Neural cell (in vitro differentiated cells): Measurements from ENCODE around the gene NHS. TPM values are rescaled to one million over a fixed set of nuclear protein-coding genes. Genes with fewer than 3 reads are reported as not detected.

Source experiments
- H2AFZ ChIP-seq: fragments of 200-600, 300-800 bp; sonication (generic), shearing (Covaris generic); 2 replicates; pipeline ENCODE4 v1.6.0; 2014; ENCODE audit warnings: low read depth, mild to moderate bottlenecking, antibody characterized with exemption, low read length, moderate library complexity
- H3F3A ChIP-seq: fragments of 200-600 bp; shearing (Covaris generic); 2 replicates; pipeline ENCODE4 v1.6.1; 2016; ENCODE audit warnings: mild to moderate bottlenecking, moderate library complexity, mixed read lengths, antibody characterized with exemption, low read length; ENCODE audit not compliant: insufficient read depth, poor library complexity, severe bottlenecking
- H3K27ac ChIP-seq: fragments of 200-600, 300-800 bp; sonication (generic), shearing (Covaris generic); 2 replicates; pipeline ENCODE4 v1.5.1; 2014; ENCODE audit warnings: mild to moderate bottlenecking, low read length, moderate library complexity
- H3K27me3 ChIP-seq: fragments of 300-800, 200-600 bp; sonication (generic), shearing (Covaris generic); 2 replicates; pipeline ENCODE4 v1.6.0; 2014; ENCODE audit warnings: mild to moderate bottlenecking, low read depth, low read length, moderate library complexity; ENCODE audit not compliant: insufficient read depth
- H3K36me3 ChIP-seq: fragments of 300-800, 200-600 bp; sonication (generic), shearing (Covaris generic); 2 replicates; pipeline ENCODE4 v1.5.1; 2014; ENCODE audit warnings: mild to moderate bottlenecking, antibody characterized with exemption, low read length, moderate library complexity; ENCODE audit not compliant: insufficient read depth
- H3K4me2 ChIP-seq: fragments of 300-800, 200-600 bp; sonication (generic), shearing (Covaris generic); 2 replicates; pipeline ENCODE4 v1.6.0; 2014; ENCODE audit warnings: mild to moderate bottlenecking, low read length
- H3K4me3 ChIP-seq: fragments of 300-800, 200-600 bp; sonication (generic), shearing (Covaris generic); 2 replicates; pipeline ENCODE4 v1.5.1; 2014; ENCODE audit warnings: mild to moderate bottlenecking, low read length, moderate library complexity
- H3K79me2 ChIP-seq: fragments of 200-600 bp; shearing (Covaris generic); replicated peaks from 2 replicates; pipeline ENCODE4 v1.6.0; 2014; ENCODE audit warnings: mild to moderate bottlenecking, low read length, moderate library complexity; ENCODE audit not compliant: insufficient read depth
- H3K9ac ChIP-seq: fragments of 300-800, 200-600 bp; sonication (generic), shearing (Covaris generic); 2 replicates; pipeline ENCODE4 v1.6.1; 2016; ENCODE audit warnings: mild to moderate bottlenecking, low read length, mixed read lengths
- H3K9me2 ChIP-seq: fragments of 200-600 bp; shearing (Covaris generic); 2 replicates; pipeline ENCODE4 v1.6.1; 2016; ENCODE audit warnings: mild to moderate bottlenecking, low read length, mixed read lengths; ENCODE audit not compliant: insufficient read depth
- H3K9me3 ChIP-seq: fragments of 200-600, 300-800 bp; sonication (generic), shearing (Covaris generic); 2 replicates; pipeline ENCODE4 v1.6.1; 2016; ENCODE audit warnings: mild to moderate bottlenecking, mixed run types, low read length, moderate library complexity, mixed read lengths
- H4K20me1 ChIP-seq: fragments of 200-600 bp; shearing (Covaris generic); 2 replicates; pipeline ENCODE4 v1.6.1; 2016; ENCODE audit warnings: mild to moderate bottlenecking, mixed run types; ENCODE audit not compliant: insufficient read depth
- EP300 ChIP-seq: fragments of 450-650 bp; conservative IDR thresholded peaks from 2 replicates; pipeline ENCODE4 v1.6.1; 2014; ENCODE audit warnings: antibody characterized with exemption, mild to moderate bottlenecking, moderate library complexity; ENCODE audit not compliant: poor library complexity, severe bottlenecking
- EZH2 ChIP-seq: fragments of 200-600, 300-800 bp; shearing (Covaris generic), sonication (generic); IDR thresholded peaks from 2 replicates; pipeline ENCODE4 v1.6.1; 2014; ENCODE audit warnings: antibody characterized with exemption, low read length, borderline replicate concordance, mild to moderate bottlenecking; ENCODE audit not compliant: insufficient read depth, poor library complexity, severe bottlenecking
- MXI1 ChIP-seq: fragments of 450-650 bp; conservative IDR thresholded peaks from 2 replicates; pipeline ENCODE4 v1.6.1; 2014; ENCODE audit warnings: antibody characterized with exemption, mild to moderate bottlenecking; ENCODE audit not compliant: poor library complexity, severe bottlenecking
- POLR2AphosphoS5 ChIP-seq: IDR thresholded peaks from 2 replicates; pipeline ENCODE4 v1.6.1; 2012
- RAD21 ChIP-seq: fragments of 450-650 bp; conservative IDR thresholded peaks from 2 replicates; pipeline ENCODE4 v1.6.1; 2014; ENCODE audit warnings: antibody characterized with exemption, mild to moderate bottlenecking, moderate library complexity
- SMC3 ChIP-seq: fragments of 450-650 bp; conservative IDR thresholded peaks from 2 replicates; pipeline ENCODE4 v1.6.1; 2014; ENCODE audit warnings: antibody characterized with exemption, mild to moderate bottlenecking, moderate library complexity; ENCODE audit not compliant: poor library complexity
- TAF1 ChIP-seq: IDR thresholded peaks from 2 replicates; pipeline ENCODE4 v1.6.1; 2012; ENCODE audit warnings: low read depth
- polyA plus RNA-seq: library from polyadenylated mRNA; depleted of rRNA; stranded (reverse); fragments of >200 nt; gene quantifications from 2 replicates; pipeline ENCODE4 v1.2.3, GENCODE V29; 2014
- TF ChIP-seq, protein P1 (sequence below): fragments of 450-650 bp; IDR thresholded peaks from 2 replicates; pipeline ENCODE4 v1.5.1; 2014; ENCODE audit warnings: antibody characterized with exemption, mild to moderate bottlenecking, moderate library complexity; ENCODE audit not compliant: poor library complexity, severe bottlenecking
- TF ChIP-seq, protein P2 (sequence below): IDR thresholded peaks from 2 replicates; pipeline ENCODE4 v1.6.1; 2012; ENCODE audit warnings: borderline replicate concordance

NHS gene
- polyA plus RNA-seq, 1 donor from 2014 or later: 1.9 TPM

DNA sequence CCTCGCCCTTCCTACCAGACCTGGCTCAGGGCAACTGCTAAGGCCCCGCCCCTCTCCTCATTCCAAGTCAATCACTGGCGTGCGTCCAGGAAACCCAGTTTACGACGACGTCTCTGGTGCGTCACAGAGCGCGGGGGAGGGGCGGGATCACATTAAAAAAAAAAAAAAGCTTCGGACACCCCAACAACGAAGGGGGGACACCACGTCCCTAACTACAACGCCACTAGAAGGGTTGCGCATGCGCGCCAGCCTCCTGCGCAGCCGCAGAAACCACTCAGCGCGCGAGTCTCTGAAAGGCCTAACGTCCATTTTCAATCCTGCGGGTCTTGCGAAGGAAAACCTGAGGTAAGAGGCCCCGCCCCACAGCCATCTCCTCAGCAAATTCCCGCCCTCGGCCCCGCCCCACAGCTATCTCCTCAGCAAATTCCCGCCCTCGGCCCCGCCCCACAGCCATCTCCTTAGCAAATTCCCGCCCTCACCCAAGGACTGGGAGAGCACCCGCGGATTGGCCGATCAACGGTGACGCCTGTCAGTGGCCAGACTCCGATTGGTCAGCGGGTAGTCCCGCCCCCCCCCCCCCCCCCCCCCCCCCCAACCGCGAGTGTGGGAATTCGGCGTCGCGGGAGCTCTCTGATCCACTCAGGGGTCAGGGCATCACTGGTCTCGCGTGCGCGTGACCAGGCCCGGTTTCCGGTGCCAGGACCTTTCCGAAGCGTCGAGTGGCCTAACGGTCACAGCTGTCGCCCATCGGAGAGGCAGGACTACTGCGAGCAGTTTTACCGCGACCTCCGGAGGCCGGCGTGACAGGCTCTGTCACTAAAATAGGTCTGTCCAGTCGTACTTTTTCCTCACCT, 362.1 kb downstream of the NHS start, which contains the start of gene SCML1:
TSS of gene SCML1 (plus strand) at position 638 of the 854 bp plus-strand sequence. CDS start 6,694 bp downstream, outside the sequence.
- Histone ChIP-seq H3K4me3 (peak within 1 kb of the TSS; percentile 79), H4K20me1 (no peaks in the 10 kb centered on the region), H3K27me3 (no peaks in the 10 kb centered on the region), H3K79me2 (peaks cover 3% of the 10 kb centered on the region), H3F3A (no peaks in the 10 kb centered on the region), H2AFZ (peak within 1 kb of the TSS; percentile 65), H3K9me2 (no peaks in the 10 kb centered on the region), H3K9me3 (no peaks in the 10 kb centered on the region), H3K36me3 (no peaks in the 10 kb centered on the region), H3K27ac (peak within 1 kb of the TSS; percentile 63), H3K4me2 (peak within 1 kb of the TSS; percentile 5), H3K9ac (peak within 1 kb of the TSS; percentile 59)
- TF ChIP-seq EP300 (peak; percentile 48), RAD21 (no peak), POLR2AphosphoS5 (peak; percentile 18), EZH2 (no peak)
- TF ChIP-seq, protein P1, sequence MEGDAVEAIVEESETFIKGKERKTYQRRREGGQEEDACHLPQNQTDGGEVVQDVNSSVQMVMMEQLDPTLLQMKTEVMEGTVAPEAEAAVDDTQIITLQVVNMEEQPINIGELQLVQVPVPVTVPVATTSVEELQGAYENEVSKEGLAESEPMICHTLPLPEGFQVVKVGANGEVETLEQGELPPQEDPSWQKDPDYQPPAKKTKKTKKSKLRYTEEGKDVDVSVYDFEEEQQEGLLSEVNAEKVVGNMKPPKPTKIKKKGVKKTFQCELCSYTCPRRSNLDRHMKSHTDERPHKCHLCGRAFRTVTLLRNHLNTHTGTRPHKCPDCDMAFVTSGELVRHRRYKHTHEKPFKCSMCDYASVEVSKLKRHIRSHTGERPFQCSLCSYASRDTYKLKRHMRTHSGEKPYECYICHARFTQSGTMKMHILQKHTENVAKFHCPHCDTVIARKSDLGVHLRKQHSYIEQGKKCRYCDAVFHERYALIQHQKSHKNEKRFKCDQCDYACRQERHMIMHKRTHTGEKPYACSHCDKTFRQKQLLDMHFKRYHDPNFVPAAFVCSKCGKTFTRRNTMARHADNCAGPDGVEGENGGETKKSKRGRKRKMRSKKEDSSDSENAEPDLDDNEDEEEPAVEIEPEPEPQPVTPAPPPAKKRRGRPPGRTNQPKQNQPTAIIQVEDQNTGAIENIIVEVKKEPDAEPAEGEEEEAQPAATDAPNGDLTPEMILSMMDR: no peak
- TF ChIP-seq, protein P2, sequence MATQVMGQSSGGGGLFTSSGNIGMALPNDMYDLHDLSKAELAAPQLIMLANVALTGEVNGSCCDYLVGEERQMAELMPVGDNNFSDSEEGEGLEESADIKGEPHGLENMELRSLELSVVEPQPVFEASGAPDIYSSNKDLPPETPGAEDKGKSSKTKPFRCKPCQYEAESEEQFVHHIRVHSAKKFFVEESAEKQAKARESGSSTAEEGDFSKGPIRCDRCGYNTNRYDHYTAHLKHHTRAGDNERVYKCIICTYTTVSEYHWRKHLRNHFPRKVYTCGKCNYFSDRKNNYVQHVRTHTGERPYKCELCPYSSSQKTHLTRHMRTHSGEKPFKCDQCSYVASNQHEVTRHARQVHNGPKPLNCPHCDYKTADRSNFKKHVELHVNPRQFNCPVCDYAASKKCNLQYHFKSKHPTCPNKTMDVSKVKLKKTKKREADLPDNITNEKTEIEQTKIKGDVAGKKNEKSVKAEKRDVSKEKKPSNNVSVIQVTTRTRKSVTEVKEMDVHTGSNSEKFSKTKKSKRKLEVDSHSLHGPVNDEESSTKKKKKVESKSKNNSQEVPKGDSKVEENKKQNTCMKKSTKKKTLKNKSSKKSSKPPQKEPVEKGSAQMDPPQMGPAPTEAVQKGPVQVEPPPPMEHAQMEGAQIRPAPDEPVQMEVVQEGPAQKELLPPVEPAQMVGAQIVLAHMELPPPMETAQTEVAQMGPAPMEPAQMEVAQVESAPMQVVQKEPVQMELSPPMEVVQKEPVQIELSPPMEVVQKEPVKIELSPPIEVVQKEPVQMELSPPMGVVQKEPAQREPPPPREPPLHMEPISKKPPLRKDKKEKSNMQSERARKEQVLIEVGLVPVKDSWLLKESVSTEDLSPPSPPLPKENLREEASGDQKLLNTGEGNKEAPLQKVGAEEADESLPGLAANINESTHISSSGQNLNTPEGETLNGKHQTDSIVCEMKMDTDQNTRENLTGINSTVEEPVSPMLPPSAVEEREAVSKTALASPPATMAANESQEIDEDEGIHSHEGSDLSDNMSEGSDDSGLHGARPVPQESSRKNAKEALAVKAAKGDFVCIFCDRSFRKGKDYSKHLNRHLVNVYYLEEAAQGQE: peak; percentile 26

DNA sequence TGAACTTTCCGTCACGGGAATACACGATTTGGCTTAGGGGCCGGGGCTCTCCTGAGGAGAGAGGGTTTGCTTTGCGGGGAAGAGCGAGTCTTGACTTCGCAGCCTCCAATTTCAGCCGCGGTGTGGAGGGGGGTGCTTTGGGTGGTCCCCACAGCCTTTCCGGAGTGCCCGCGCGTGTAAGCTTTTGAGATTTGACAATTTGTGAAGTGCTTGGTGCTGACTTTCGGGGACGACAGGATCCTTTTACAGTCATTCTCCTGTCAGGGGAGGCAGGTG, 362.6 kb downstream of the NHS start:
- H3K4me2 ChIP-seq: no peak overlapping the region
- H3K79me2 ChIP-seq: peaks cover 3% of the 10 kb centered on the region
- H3F3A ChIP-seq: no peaks in the 10 kb centered on the region
- TF ChIP-seq RAD21 (no peak), EZH2 (no peak), SMC3 (no peak), MXI1 (no peak), POLR2AphosphoS5 (no peak), EP300 (no peak), TAF1 (no peak)
- TF ChIP-seq, protein P2: no peak
- TF ChIP-seq, protein P1: no peak
- H4K20me1 ChIP-seq: no peaks in the 10 kb centered on the region
- no peaks in the 10 kb centered on the region for H3K27me3 ChIP-seq
- H3K27ac ChIP-seq: no peak overlapping the region
- no peaks in the 10 kb centered on the region for H3K9me2 ChIP-seq
- H3K36me3 ChIP-seq: no peaks in the 10 kb centered on the region
- peak overlapping the region; percentile 79 for H3K4me3 ChIP-seq
- peak overlapping the region; percentile 52 for H3K9ac ChIP-seq
- no peak overlapping the region for H2AFZ ChIP-seq
- no peaks in the 10 kb centered on the region for H3K9me3 ChIP-seq
